OCI-LY7 (cell line): ENCODE measurements around the gene TAF7. TPM values are rescaled to one million over a fixed set of nuclear protein-coding genes. Genes with fewer than 3 reads are reported as not detected.

Experiments
- BruUV-seq: library from RNA; stranded (reverse); fragments of 400-500 nt; replicated peaks from 2 replicates; lab custom pipeline; 2021; lab: Mats Ljungman, UMichigan
- CTCF ChIA-PET: fragments of 300-600 bp; sonication (Branson Sonifier 250); formaldehyde crosslinking; loops from one replicate; lab custom pipeline; 2022; ENCODE audit warnings: antibody characterized with exemption; ENCODE audit not compliant: unreplicated experiment; lab: Charles Lee
- POLR2A ChIA-PET: fragments of 300-600 bp; sonication (Branson Sonifier 250); formaldehyde crosslinking; loops from one replicate; lab custom pipeline; 2022; ENCODE audit warnings: antibody characterized with exemption; lab: Charles Lee
- DNase-seq: peaks from one replicate; pipeline ENCODE4 v3.0.0-alpha.2; 2015; ENCODE audit warnings: low spot score
- H2AFZ ChIP-seq: fragments of 200-600 bp; sonication (generic), shearing (Covaris generic); 2 replicates; pipeline ENCODE4 v1.6.1; 2014; ENCODE audit warnings: mild to moderate bottlenecking, antibody characterized with exemption, low read length, moderate library complexity
- H3K27ac ChIP-seq: fragments of 200-600 bp; sonication (generic); 2 replicates; pipeline ENCODE4 v1.5.1; 2014; ENCODE audit warnings: mixed run types, low read depth, mild to moderate bottlenecking, moderate library complexity, low read length, inconsistent platforms; ENCODE audit not compliant: poor library complexity, severe bottlenecking
- H3K36me3 ChIP-seq: fragments of 200-600 bp; sonication (generic); 2 replicates; pipeline ENCODE4 v1.6.1; 2014; ENCODE audit warnings: mild to moderate bottlenecking, antibody characterized with exemption, low read length, moderate library complexity, mixed read lengths; ENCODE audit not compliant: insufficient read depth
- H3K4me1 ChIP-seq: fragments of 200-600 bp; sonication (generic); 2 replicates; pipeline ENCODE4 v1.5.1; 2014; ENCODE audit warnings: mild to moderate bottlenecking, low read length; ENCODE audit not compliant: insufficient read depth, poor library complexity, severe bottlenecking
- H3K4me2 ChIP-seq: fragments of 200-600 bp; sonication (generic); 2 replicates; pipeline ENCODE4 v1.6.1; 2014; ENCODE audit warnings: mild to moderate bottlenecking, low read length
- H3K4me3 ChIP-seq: fragments of 200-600 bp; sonication (generic); 2 replicates; pipeline ENCODE4 v1.5.1; 2014; ENCODE audit warnings: mild to moderate bottlenecking, low read depth, low read length; ENCODE audit not compliant: poor library complexity, severe bottlenecking
- H3K79me2 ChIP-seq: fragments of 200-600 bp; sonication (generic); 2 replicates; pipeline ENCODE4 v1.6.1; 2016; ENCODE audit warnings: low read depth, mild to moderate bottlenecking, low read length, moderate library complexity, mixed read lengths; ENCODE audit not compliant: insufficient read depth
- H3K9me2 ChIP-seq: fragments of 200-600 bp; sonication (generic); 2 replicates; pipeline ENCODE4 v1.6.1; 2016; ENCODE audit warnings: mild to moderate bottlenecking, low read length, mixed read lengths; ENCODE audit not compliant: insufficient read depth
- H3K9me3 ChIP-seq: fragments of 200-600 bp; sonication (generic); 2 replicates; pipeline ENCODE4 v1.6.1; 2014; ENCODE audit warnings: mild to moderate bottlenecking, mixed run types, low read length, mixed read lengths
- H4K20me1 ChIP-seq: fragments of 200-600 bp; sonication (generic); 2 replicates; pipeline ENCODE4 v1.6.1; 2014; ENCODE audit warnings: mild to moderate bottlenecking, antibody characterized with exemption, low read length, moderate library complexity, mixed read lengths; ENCODE audit not compliant: insufficient read depth
- CTCF ChIP-seq: fragments of 200-600 bp; sonication (generic); conservative IDR thresholded peaks from 2 replicates; pipeline ENCODE4 v1.5.1; 2014; ENCODE audit warnings: mild to moderate bottlenecking, antibody characterized with exemption, low read length, moderate library complexity, mixed read lengths
- EZH2phosphoT487 ChIP-seq: fragments of 200-600 bp; sonication (generic); IDR thresholded peaks from 2 replicates; pipeline ENCODE4 v1.6.1; 2018; ENCODE audit warnings: low read depth, borderline replicate concordance, mild to moderate bottlenecking, mixed run types, antibody characterized with exemption, low read length, moderate library complexity, mixed read lengths
- intact Hi-C: fragments of 100-400 bp; cut with micrococcal nuclease; formaldehyde crosslinking; loops from one replicate; pipeline ENCODE4 v1.10.0; 2022; ENCODE audit not compliant: unreplicated experiment
- total RNA-seq, 2 experiments: library from RNA; depleted of rRNA in 1 of 2; stranded (reverse); fragments of >200 nt in 1 of 2; shearing (Covaris generic) in 1 of 2; gene quantifications; 2 replicates each; pipeline ENCODE4 v1.2.3, GENCODE V29; 2014 to 2022

Gene TAF7
- total RNA-seq, 2 experiments from 2014 or later, result 103 to 115 TPM

GRCh38 chr5:141360685-141361084 lies 40.1 kb upstream of the TAF7 start:
- Histone ChIP-seq H3K4me2 (peak overlapping the region; percentile 70), H3K36me3 (peaks cover 22% of the 10 kb centered on the region), H3K4me1 (peaks cover 41% of the 10 kb centered on the region), H3K27ac (no peak overlapping the region), H3K9me3 (no peaks in the 10 kb centered on the region; the same call in 1 of the 2 replicates), H3K79me2 (peaks cover 24% of the 10 kb centered on the region; the same call in 1 of the 2 replicates), H3K9me2 (no peaks in the 10 kb centered on the region), H2AFZ (no peak overlapping the region; the same call in 1 of the 2 replicates), H3K4me3 (peak overlapping the region; percentile 65), H4K20me1 (no peaks in the 10 kb centered on the region)
- BruUV-seq, result no TSS peak
- ChIA-PET POLR2A (interaction anchor here (1.2 kb wide), 1 partner anchor 203 kb away, joined by 6 read pairs; no protein-coding TSS in a partner anchor), CTCF (interaction anchor here (1.2 kb wide), 1 partner anchor 9 kb away, joined by 4 read pairs; no protein-coding TSS in a partner anchor)
- TF ChIP-seq EZH2phosphoT487 (no peak), CTCF (no peak)
- intact Hi-C loops, result loop anchor here (5.0 kb wide), 1 partner anchor 117 kb away; the partner anchor contains the start of gene PCDHGC3
- DNase-seq, result no peak

- H3K4me2 ChIP-seq, result peak within 1 kb of the TSS; percentile 70
- intact Hi-C loops, result loop anchor here (1.0 to 10.0 kb wide), 4 partner anchors 52 to 204 kb away; partner anchors contain the start of genes PCDHB10, PCDHB11, PCDHGA10 and PCDHGC3
- peak within 1 kb of the TSS; percentile 21 for H3K27ac ChIP-seq
- no peaks in the 10 kb centered on the region for H3K9me2 ChIP-seq
- peaks cover 42% of the 10 kb centered on the region for H3K4me1 ChIP-seq
- CTCF ChIA-PET, result interaction anchor here (0.6 to 1.2 kb wide), 4 partner anchors 10 to 198 kb away, joined by 3 to 7 read pairs (median 4); partner anchors contain the start of gene PCDHGB7
- peak within 1 kb of the TSS; percentile 63 for H2AFZ ChIP-seq
- peak within 1 kb of the TSS; percentile 65 for H3K4me3 ChIP-seq
- DNase-seq, result peak; percentile 85
- H4K20me1 ChIP-seq, result no peaks in the 10 kb centered on the region
- H3K9me3 ChIP-seq, result no peaks in the 10 kb centered on the region; the same call in 1 of the 2 replicates
- H3K36me3 ChIP-seq, result peaks cover 15% of the 10 kb centered on the region
- TF ChIP-seq EZH2phosphoT487 (no peak), CTCF (peak; percentile 94)
- BruUV-seq, result TSS peak; percentile 72
- POLR2A ChIA-PET, result interaction anchor here (1.0 to 1.2 kb wide), 3 partner anchors 61 to 204 kb away, joined by 3 to 6 read pairs (median 3); partner anchors contain the start of gene PCDHGA11
- H3K79me2 ChIP-seq, result peaks cover 24% of the 10 kb centered on the region; the same call in 1 of the 2 replicates
Observed at GRCh38 chr5:141359790-141360426, 39.3 kb upstream of the TAF7 start, which contains the start of gene PCDHGB2. PCDHGB2 (plus strand) TSS chr5:141359994; CDS start chr5:141360136, 142 bp downstream.
